ENCODE data around the gene SPCS2.

Gene SPCS2

DNA sequence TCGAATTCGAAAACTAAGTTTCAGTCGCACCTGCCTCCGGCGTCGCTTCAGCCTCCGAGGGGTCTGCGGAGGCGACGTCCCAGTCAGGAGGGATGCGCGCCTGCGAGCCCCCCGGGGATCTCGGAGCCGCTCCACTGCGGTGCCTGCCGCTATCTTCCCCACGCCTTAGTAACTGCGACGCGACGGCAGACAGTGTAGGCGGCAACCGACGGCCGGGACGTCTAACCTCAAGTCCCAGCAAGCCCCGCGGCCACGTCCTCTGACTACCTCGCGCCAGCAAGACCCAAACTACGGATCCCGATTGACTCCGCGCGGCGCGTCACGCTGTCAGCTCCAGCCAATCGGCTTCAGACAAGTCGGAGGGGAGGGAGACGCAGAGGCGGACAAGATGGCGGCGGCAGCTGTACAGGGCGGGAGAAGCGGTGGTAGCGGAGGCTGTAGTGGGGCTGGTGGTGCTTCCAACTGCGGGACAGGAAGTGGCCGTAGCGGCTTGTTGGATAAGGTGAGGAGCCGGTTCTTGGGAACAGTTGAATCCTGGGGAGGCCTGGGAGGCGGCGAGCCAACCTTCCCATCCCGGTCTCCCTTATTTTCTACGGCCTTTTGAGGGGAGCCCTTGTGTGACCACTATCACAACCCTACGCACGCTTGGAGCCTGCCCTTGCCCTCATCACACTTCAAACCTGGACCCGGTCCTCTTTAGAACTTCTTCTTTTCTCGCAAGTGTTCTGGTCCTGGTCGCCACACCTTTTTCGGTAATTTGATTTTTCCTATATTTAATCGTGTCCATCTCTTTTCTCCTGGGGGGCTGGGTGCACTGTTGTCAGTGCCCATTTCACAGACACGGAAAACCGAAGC, at the start of gene SPCS2, which contains the start of gene XRRA1:
TSS of gene SPCS2 (plus strand) at position 369 of the 855 bp plus-strand sequence. CDS start at position 389, 20 bp downstream.
TSS of gene XRRA1 (minus strand) at position 194 of the 855 bp plus-strand sequence. CDS start 8,213 bp downstream, outside the sequence.
- DNase-seq (ENCODE audit: low spot score): peak; percentile 89
- TF ChIP-seq, protein P1, sequence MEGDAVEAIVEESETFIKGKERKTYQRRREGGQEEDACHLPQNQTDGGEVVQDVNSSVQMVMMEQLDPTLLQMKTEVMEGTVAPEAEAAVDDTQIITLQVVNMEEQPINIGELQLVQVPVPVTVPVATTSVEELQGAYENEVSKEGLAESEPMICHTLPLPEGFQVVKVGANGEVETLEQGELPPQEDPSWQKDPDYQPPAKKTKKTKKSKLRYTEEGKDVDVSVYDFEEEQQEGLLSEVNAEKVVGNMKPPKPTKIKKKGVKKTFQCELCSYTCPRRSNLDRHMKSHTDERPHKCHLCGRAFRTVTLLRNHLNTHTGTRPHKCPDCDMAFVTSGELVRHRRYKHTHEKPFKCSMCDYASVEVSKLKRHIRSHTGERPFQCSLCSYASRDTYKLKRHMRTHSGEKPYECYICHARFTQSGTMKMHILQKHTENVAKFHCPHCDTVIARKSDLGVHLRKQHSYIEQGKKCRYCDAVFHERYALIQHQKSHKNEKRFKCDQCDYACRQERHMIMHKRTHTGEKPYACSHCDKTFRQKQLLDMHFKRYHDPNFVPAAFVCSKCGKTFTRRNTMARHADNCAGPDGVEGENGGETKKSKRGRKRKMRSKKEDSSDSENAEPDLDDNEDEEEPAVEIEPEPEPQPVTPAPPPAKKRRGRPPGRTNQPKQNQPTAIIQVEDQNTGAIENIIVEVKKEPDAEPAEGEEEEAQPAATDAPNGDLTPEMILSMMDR (IDR thresholded peaks at IDR 0.05; ENCODE audit: extremely low read depth, missing control alignments): no peak

DNA sequence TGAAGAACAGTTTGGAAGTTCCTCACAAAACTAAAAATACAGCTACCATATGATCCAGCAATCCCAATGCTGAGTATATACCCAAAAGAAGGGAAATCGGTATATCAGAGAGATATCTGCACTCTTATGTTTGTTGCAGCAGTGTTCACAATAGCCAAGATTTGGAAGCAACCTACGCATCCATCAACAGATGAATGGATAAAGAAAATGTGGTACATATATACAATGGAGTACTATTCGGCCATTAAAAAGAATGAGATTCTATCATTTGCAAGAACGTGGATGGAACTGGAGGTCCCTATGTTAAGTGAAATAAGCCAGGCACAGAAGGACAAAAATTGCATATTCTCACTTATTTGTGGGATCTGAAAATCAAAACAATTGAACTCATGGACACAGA, 46.7 kb upstream of the SPCS2 start:
- TF ChIP-seq, protein P1 (IDR thresholded peaks at IDR 0.05; ENCODE audit: extremely low read depth, missing control alignments): no peak

DNA sequence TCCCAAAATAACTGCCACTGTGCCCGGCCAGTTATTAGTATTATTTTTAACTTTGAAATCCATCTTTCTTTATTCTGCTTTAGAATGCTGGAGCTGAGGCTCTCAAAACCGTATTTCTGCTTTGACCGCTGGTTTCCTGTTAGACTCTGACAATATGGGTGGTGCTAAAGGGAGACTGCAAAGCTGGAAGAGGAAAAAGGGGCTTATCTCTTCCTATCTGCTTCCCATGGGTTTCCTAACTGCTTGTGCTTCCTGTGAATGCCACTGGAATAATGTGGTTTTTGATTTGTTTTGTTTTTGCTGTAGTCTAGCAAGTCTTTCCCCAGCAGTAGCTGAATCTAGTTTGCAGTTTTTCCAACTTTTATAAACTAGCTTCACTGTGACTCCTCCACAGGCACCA, 43.7 kb upstream of the SPCS2 start:
- DNase-seq (ENCODE audit: low spot score): no peak
- TF ChIP-seq, protein P1 (IDR thresholded peaks at IDR 0.05; ENCODE audit: extremely low read depth, missing control alignments): no peak

More for the DNA sequence above, 46.7 kb upstream of the SPCS2 start:
- no peak for DNase-seq (ENCODE audit: low spot score)

DNA sequence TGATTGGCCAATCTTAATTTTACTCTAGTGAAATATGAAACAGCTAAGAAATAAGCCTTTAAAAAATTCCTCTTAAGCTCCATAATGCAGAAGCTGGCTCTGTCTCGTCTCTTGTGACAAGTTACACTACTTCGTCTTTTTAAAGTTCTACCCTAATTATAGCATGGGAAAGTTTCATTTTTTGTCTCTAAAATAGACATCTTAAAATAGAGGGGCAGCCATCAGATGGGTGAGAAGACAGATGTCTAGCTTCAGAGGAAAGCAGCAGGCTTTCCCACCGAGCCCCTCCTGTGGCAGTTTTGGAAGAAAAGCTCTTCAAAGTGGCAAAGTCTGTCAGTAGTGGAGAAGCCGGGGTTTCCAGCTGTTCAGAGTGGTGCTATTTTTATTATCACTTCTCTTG, 39.7 kb upstream of the SPCS2 start:
- TF ChIP-seq, protein P1 (IDR thresholded peaks at IDR 0.05; ENCODE audit: extremely low read depth, missing control alignments): no peak
- peak; percentile 41 for DNase-seq (ENCODE audit: low spot score)

DNA sequence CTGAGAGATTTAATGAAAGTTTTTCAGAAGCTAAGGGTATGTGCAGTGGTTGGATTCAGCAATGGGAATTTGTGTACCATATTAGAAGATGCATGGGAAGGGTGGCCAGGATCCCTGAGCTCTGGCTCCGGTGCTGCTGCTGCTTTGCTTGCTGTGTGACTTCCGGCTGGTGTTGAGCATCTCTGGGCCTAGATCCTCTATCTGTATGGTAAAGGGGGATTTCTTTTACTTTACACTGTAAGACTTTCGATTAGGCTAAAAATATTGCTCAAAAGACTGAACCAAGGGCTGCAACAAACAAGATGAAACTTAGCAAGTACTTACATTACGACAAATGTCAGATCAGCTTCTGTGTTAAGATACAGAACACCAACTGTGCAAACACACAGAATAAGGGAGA, 39.3 kb upstream of the SPCS2 start:
- TF ChIP-seq, protein P1 (IDR thresholded peaks at IDR 0.05; ENCODE audit: extremely low read depth, missing control alignments): no peak
- DNase-seq (ENCODE audit: low spot score): no peak

DNA sequence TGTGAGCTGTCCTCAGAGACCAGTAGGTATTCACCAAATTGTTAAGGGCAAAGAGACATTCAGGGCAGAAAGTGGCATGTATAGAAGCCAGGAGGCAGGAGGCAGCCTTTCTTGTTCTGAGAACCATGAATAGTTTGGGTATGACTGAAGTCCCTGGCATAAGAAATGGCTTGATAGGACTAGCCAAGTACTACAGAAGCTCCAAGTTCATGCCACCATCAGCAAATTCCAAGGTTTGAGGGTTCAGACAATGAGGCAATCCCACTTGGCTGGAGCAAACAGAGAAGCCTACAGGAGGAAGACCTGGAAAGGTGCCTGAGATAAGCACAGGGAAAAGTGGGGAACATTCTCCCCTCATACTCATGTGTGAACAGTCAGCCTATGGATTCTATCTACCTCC, 25.9 kb upstream of the SPCS2 start:
- TF ChIP-seq, protein P1 (IDR thresholded peaks at IDR 0.05; ENCODE audit: extremely low read depth, missing control alignments): no peak
- no peak for DNase-seq (ENCODE audit: low spot score)

DNA sequence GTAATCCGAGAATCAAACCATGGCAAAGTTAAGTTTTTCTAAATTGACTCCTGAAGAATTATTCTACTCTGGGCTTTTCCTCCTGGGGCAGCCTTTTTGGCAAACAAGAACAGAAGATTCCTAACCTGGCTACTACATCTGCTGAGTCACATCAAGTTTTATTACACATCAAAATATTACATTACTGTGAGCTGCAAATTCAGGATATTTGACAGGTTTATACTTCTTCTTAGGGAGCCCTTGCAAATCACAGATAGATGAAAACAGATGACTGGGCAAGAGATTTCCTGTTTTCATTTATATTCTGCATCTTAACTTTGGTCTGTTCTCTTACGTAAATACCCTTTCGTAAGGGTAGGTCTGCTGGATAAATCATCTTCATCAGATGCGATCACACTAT, 23.8 kb upstream of the SPCS2 start:
- no peak for DNase-seq (ENCODE audit: low spot score)
- TF ChIP-seq, protein P1 (IDR thresholded peaks at IDR 0.05; ENCODE audit: extremely low read depth, missing control alignments): no peak

Measured in GM20000 (cell line).